Kidney epithelial cell (primary cell): ENCODE data around the gene DAP. TPM values are rescaled to one million over a fixed set of nuclear protein-coding genes. Genes with fewer than 3 reads are reported as not detected.
"Not testable (repeated sequence)": the region's sequence is repeated elsewhere in the genome, so short reads cannot be mapped to it uniquely, and the experiment has no call there.

Experiments
- DNase-seq: peaks from one replicate; pipeline ENCODE4 v3.0.0-alpha.2; 2010; ENCODE audit warnings: low read depth
- H3K27me3 ChIP-seq: 2 replicates; pipeline ENCODE4 v1.6.0; 2011; ENCODE audit warnings: low read length; ENCODE audit not compliant: control insufficient read depth, insufficient read depth
- H3K36me3 ChIP-seq: 2 replicates; pipeline ENCODE4 v1.5.1; 2011; ENCODE audit warnings: low read length; ENCODE audit not compliant: control insufficient read depth, insufficient read depth
- H3K4me3 ChIP-seq: 2 replicates; pipeline ENCODE4 v1.5.1; 2011; ENCODE audit warnings: low read depth, mild to moderate bottlenecking, control low read depth, low read length
- total RNA-seq: library from RNA; depleted of rRNA; stranded (reverse); fragments of >200 nt; gene quantifications from 2 replicates; pipeline ENCODE4 v1.2.3, GENCODE V29; 2015
- TF ChIP-seq, protein P1 (sequence below): IDR thresholded peaks from 2 replicates; pipeline ENCODE4 v1.5.1; 2011; ENCODE audit warnings: mild to moderate bottlenecking, moderate library complexity, low read length, control low read depth, inconsistent platforms; ENCODE audit not compliant: insufficient read depth, poor library complexity, severe bottlenecking

DAP gene
- total RNA-seq, 1 donor from 2014 or later: 77.7 TPM

DNA sequence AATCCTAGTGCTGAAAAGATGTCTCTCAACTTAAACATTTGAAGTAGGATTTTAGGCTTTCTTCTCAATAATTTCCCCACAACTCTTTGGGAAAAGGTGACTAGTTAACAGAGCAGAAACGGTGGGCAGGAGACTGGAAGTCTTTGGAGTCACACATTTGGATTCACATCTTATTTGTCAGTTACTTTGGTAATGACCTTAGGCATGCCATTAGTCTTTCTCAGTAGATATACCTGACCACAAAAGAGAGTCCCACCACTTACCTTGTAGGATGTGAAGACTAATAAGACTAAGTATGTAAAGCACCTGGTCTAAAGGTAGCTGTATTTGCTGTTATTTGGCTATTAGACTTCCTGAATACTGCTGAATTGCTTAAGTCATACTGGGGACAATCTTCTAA, 35.4 kb downstream of the DAP start:
- H3K36me3 ChIP-seq: no peaks in the 10 kb centered on the region
- no peak overlapping the region for H3K4me3 ChIP-seq
- no peak for DNase-seq
- no peaks in the 10 kb centered on the region for H3K27me3 ChIP-seq
- TF ChIP-seq, protein P1, sequence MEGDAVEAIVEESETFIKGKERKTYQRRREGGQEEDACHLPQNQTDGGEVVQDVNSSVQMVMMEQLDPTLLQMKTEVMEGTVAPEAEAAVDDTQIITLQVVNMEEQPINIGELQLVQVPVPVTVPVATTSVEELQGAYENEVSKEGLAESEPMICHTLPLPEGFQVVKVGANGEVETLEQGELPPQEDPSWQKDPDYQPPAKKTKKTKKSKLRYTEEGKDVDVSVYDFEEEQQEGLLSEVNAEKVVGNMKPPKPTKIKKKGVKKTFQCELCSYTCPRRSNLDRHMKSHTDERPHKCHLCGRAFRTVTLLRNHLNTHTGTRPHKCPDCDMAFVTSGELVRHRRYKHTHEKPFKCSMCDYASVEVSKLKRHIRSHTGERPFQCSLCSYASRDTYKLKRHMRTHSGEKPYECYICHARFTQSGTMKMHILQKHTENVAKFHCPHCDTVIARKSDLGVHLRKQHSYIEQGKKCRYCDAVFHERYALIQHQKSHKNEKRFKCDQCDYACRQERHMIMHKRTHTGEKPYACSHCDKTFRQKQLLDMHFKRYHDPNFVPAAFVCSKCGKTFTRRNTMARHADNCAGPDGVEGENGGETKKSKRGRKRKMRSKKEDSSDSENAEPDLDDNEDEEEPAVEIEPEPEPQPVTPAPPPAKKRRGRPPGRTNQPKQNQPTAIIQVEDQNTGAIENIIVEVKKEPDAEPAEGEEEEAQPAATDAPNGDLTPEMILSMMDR: no peak

DNA sequence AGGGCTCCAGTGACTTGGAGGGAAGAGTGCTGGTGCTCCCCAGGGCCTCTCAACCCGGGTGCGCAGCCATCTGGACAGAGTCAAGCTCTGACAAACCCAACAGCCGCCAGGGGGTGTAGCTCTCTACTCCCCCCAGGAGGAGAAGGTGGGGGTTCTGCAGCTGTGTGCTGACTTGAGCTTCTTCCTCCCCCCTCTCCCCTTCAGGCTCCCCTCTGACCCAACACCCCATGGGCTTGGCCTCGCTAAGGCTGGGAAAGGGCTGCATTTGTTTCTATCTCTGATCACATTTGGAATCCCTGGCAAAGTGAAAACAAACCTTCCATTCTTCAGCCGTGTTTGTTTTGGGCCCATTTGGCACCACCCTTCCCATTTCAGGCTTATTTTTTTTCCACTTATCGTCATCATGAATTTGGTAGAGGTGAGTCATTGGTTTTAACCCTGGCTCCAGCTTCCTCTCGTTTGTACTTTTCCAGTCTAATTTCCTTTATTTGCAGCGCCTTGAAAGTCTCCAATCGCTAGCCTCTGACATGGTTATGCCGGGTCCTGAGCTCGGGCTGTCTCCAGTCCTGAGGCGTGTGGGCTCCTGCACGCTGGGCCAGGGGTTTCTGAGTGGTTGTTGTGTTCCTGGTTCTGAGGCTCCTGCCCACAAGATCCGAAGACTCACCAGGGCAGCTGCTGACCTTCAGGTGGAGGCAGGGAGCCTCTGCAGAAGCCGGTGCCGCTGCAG, 36.1 kb downstream of the DAP start:
- DNase-seq: peak; percentile 50
- no peaks in the 10 kb centered on the region for H3K36me3 ChIP-seq
- TF ChIP-seq, protein P1: no peak
- H3K4me3 ChIP-seq: no peak overlapping the region
- no peaks in the 10 kb centered on the region for H3K27me3 ChIP-seq

- TF ChIP-seq, protein P1: no peak
- no peak overlapping the region for H3K4me3 ChIP-seq
- DNase-seq: no peak
- no peaks in the 10 kb centered on the region for H3K27me3 ChIP-seq
- H3K36me3 ChIP-seq: no peaks in the 10 kb centered on the region
Measured at GRCh38 chr5:10723514-10723913, 37.5 kb downstream of the DAP start.

DNA sequence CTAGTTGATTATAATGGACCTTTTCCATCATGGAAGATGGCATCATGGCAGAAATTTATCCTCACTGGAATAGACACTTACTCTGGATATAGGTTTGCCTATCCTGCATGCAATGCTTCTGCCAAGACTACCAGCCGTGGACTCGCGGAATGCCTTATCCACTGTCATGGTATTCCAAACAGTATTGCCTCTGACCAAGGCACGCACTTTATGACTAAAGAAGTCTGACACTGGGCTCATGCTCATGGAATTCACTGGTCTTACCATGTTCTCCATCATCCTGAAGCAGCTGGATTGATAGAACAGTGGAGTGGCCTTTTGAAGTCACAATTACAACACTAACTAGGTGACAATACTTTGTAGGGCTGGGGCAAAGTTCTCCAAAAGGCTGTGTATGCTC, 40.3 kb downstream of the DAP start:
- DNase-seq, H3K4me3 ChIP-seq, H3K36me3 ChIP-seq: not testable (repeated sequence)

DNA sequence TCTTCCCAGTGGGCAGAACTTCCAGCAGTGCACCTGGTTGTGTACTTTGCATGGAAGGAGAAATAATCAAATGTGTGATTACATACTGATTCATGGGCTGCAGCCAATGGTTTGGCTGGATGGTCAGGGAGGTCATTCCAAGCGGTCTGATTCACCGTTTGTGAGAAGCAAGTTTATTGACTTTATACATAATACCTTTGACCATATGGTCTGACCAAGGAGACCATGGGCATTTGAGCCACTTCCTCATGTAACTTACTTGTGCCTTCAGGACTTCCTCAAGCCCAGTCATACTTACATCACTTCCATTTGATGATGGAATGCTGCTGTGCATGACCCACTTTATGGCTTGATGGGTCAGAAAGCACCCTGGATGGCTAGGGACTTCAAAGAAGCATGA, 41.1 kb downstream of the DAP start:
- Histone ChIP-seq H3K36me3 (no peaks in the 10 kb centered on the region), H3K4me3 (no peak overlapping the region), H3K27me3 (no peaks in the 10 kb centered on the region)
- DNase-seq: peak; percentile 96
- TF ChIP-seq, protein P1: no peak

More for the DNA sequence above, 40.3 kb downstream of the DAP start:
- not testable (repeated sequence) for H3K27me3 ChIP-seq

GRCh38 chr5:10718617-10719016, 42.4 kb downstream of the DAP start:
- not testable (repeated sequence) for H3K27me3 ChIP-seq, H3K36me3 ChIP-seq, DNase-seq, H3K4me3 ChIP-seq

- not testable (repeated sequence) for H3K4me3 ChIP-seq, H3K36me3 ChIP-seq, DNase-seq, H3K27me3 ChIP-seq
Measured at GRCh38 chr5:10716825-10717224, 44.2 kb downstream of the DAP start.
